ENCODE measurements around the gene KLF6.
A peak's percentile ranks its signal among the peaks of the same experiment; 100 is the strongest.

The KLF6 gene

GRCh38 chr10:3757250-3757637 is 27.8 kb downstream of the KLF6 start:
- no peak for DNase-seq (ENCODE audit: low read depth)
- TF ChIP-seq CTCF (IDR thresholded peaks at IDR 0.05; ENCODE audit: low read length, missing control alignments): no peak
- H3K4me3 ChIP-seq (replicated peaks; ENCODE audit: low read depth, low read length): no peak overlapping the region

GRCh38 chr10:3756360-3756740 is 28.7 kb downstream of the KLF6 start:
- DNase-seq (ENCODE audit: low read depth): no peak
- no peak for TF ChIP-seq CTCF (IDR thresholded peaks at IDR 0.05; ENCODE audit: low read length, missing control alignments)

GRCh38 chr10:3755440-3756359 is 29.3 kb downstream of the KLF6 start:
- TF ChIP-seq CTCF (IDR thresholded peaks at IDR 0.05; ENCODE audit: low read length, missing control alignments): no peak
- peak; percentile 93 for DNase-seq (ENCODE audit: low read depth)
- no peak overlapping the region for H3K4me3 ChIP-seq (replicated peaks; ENCODE audit: low read depth, low read length)

More at GRCh38 chr10:3756360-3756740, 28.7 kb downstream of the KLF6 start:
- no peak overlapping the region for H3K4me3 ChIP-seq (replicated peaks; ENCODE audit: low read depth, low read length)

GRCh38 chr10:3754727-3755439 is 30.1 kb downstream of the KLF6 start:
- H3K4me3 ChIP-seq (replicated peaks; ENCODE audit: low read depth, low read length): no peak overlapping the region
- no peak for TF ChIP-seq CTCF (IDR thresholded peaks at IDR 0.05; ENCODE audit: low read length, missing control alignments)
- DNase-seq (ENCODE audit: low read depth): peak; percentile 99

GRCh38 chr10:3750854-3751253 is 34.2 kb downstream of the KLF6 start:
- no peak for TF ChIP-seq CTCF (IDR thresholded peaks at IDR 0.05; ENCODE audit: low read length, missing control alignments)
- no peak overlapping the region for H3K4me3 ChIP-seq (replicated peaks; ENCODE audit: low read depth, low read length)
- DNase-seq (ENCODE audit: low read depth): peak; percentile 82

- TF ChIP-seq CTCF (IDR thresholded peaks at IDR 0.05; ENCODE audit: low read length, missing control alignments): no peak
- H3K4me3 ChIP-seq (replicated peaks; ENCODE audit: low read depth, low read length): no peak overlapping the region
- peak; percentile 74 for DNase-seq (ENCODE audit: low read depth)
Observed at GRCh38 chr10:3750006-3750816, 34.8 kb downstream of the KLF6 start.
